HG03139 (cell line): ENCODE measurements around the gene TMEM108.

ENCODE experiments used
- ATAC-seq: cut with Tn5 transposase; IDR thresholded peaks from one replicate; pipeline ENCODE4 v1.9.1; 2021; ENCODE audit not compliant: unreplicated experiment

The TMEM108 gene

DNA sequence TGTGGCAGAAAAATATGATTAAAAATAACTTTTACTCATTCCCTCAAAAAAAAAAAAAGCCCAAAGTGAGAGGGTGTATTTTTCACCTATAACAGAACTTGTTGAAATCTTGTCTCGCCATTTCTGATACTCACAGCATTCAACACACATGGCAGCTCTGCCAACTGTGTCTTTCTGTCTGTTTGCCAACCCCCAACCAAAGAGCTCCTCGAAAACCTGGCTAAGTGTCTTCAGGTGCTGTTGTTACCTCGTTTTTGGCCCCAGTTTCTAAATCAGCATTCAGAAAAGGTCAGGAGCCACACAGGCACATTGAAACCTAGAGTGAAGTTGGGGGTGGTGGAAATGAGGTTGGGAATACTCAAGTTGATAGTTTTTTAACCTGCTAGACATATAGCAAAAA is 123.5 kb downstream of the TMEM108 start:
- no peak for ATAC-seq

DNA sequence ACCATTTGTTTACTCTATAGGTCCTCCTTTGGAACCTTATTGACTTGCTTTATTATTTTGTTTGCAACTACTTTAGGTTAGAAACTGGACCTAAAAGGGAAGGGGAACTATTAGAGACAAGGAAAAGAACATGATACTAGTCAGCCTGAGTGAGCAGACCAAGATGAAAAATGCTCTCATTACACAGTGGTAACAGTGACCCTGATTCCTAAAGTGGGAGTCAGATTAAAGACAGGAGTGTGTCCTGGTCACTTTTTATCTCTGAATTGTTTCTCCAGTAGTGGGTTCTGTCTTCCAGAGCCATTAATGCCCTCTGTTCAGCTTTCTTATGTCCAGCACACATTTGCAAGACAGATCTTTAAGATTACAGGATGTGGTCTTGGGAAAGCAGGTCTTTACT is 124.1 kb downstream of the TMEM108 start:
- no peak for ATAC-seq

GRCh38 chr3:133162670-133163305 is 124.6 kb downstream of the TMEM108 start:
- no peak for ATAC-seq

DNA sequence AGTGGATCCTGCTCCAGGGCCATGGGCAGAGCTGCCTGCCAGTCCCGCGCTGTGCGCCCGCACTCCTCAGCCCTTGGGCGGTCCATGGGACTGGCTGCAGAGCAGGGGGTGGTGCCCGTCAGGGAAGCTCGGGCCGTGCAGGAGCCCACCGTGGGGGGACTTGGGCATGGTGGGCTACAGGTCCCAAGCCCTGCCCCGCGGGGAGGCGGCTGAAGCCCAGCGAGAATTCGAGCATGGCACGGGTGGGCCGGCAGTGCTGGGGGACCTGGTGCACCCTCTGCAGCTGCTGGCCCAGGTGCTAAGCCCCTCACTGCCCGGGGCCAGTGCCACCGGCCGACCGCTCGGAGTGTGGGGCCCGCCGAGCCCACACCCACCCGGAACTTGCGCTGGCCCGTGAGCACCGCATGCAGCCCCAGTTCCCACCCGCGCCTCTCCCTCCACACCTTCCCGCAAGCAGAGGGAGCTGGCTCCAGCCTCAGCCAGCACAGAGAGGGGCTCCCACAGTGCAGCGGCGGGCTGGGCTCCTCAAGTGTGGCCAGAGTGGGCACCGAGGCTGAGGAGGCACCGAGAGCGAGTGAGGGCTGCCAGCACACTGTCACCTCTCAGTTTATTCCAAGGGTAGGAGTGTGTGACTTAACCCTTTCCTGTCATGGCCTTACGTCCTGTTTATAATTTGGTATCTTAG is 129.3 kb downstream of the TMEM108 start:
- no peak for ATAC-seq

- no peak for ATAC-seq
Observed at GRCh38 chr3:133168025-133168401, 129.8 kb downstream of the TMEM108 start.

DNA sequence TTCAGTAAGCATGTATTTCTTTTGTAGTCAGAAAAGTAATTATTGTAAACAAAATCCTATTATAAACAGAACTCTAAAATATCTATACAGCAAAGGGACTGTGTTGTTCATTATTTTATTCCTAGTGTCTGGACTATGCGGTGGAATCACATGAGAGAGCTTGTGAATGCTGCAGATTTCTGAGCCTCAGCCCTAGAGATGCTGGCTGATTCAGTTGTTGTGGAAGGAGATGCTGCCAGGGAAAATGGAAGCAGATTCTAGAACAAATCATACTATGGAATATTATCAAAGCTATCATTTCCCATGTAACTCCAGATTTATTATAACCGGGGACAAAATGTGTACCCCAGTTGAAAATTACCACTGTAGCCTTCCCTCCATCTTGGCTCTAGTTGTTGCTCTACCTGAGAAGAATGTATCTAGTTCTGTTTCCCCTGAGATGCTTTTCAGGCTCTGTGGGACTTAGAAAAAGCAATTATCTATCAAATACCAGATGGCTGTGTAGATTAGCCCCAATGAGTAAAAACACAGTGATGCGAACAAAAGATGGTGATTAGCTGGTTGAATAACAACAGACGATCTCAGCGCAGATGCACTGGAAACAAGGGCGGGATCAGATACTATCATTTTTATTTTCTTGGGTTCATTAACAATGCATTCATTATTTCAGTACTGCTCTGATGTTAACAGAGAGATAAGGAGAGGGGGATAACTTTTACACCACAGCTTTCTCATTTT is 131.3 kb downstream of the TMEM108 start:
- no peak for ATAC-seq

- ATAC-seq: no peak
Observed at GRCh38 chr3:133171831-133172230, 133.6 kb downstream of the TMEM108 start.

DNA sequence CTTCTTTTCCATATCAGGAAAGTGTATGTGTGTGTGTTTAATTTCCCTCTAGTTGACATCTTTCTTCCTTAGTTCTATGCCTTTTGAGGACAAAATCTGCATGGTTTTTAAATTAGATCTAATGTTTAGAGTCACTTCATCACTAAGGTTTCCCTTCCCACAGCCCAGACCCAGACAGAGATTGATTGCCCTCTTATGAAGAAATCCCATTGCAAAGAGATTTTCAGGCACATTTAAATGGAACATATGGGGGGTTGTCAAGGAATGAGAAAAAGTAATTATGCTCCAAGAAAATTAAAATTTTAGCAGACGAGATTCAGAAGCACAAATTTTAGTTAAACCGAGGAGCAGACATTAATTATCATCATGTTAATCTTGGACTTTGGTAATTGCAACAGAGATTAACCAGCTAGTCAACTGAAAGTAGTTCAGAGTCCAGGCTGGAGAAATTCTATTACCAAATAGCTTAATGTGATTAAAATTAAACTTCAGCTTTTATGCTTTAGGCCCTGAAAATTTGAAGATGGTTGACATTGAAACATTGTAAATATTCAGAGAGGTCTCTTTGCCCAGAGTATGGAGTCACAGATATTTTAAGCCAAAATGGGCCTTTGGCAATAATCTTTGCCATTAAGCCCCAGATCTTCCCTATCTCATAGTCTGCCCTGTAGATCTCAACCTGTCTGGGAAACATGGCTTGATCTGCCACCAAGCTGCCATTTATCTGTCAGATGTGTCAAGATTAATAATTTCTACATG is 143.4 kb downstream of the TMEM108 start:
- no peak for ATAC-seq

GRCh38 chr3:133187870-133188379 is 149.7 kb downstream of the TMEM108 start:
- no peak for ATAC-seq

- ATAC-seq: no peak
Observed at GRCh38 chr3:133188996-133189395, 150.8 kb downstream of the TMEM108 start.

- no peak for ATAC-seq
Observed at GRCh38 chr3:133189893-133190292, 151.7 kb downstream of the TMEM108 start.

- no peak for ATAC-seq
Observed at GRCh38 chr3:133191818-133192217, 153.6 kb downstream of the TMEM108 start.

- no peak for ATAC-seq
Observed at GRCh38 chr3:133192363-133192945, 154.3 kb downstream of the TMEM108 start.

- ATAC-seq: no peak
Observed at GRCh38 chr3:133192967-133193366, 154.8 kb downstream of the TMEM108 start.

- no peak for ATAC-seq
Observed at GRCh38 chr3:133196527-133196926, 158.3 kb downstream of the TMEM108 start.

GRCh38 chr3:133197619-133198018 is 159.4 kb downstream of the TMEM108 start:
- no peak for ATAC-seq

DNA sequence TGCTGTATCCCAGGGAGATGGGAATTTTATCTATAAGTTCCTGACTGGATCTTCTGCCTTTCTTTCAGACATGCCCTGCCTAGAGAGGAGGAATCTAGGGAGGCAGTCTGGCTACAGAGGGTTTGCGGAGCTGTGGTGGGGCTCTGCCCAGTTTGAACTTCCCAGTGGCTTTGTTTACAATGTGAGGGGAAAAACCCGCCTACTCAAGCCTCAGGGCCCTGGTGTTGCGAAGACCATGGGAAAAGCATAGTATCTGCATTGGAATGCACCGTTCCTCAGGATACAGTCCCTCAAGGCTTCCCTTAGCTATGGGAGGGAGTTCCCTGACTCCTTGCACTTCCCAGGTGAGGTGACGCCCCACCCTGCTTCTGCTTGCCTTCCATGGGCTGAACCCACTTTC is 168.7 kb downstream of the TMEM108 start:
- no peak for ATAC-seq

DNA sequence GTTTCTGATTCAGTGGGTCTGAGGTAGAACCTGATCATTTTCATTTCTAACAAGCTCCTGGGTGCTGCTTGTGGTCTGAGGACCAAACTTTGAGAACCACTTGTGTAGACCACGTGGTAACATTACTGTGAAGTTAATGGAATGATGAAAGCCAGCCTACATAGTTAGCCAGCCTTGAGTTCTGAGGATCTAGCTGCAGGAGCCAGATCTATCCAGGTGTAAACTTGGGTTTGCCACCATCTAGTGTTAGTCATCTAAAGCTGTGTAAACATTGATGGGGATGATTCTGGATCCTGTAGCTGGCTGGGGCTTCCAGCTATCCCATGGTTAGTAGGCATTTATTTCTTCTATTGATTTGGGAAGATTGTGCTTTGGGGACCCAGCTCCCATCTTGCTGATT is 170.0 kb downstream of the TMEM108 start:
- ATAC-seq: no peak

- ATAC-seq: no peak
Observed at GRCh38 chr3:133209871-133210550, 171.8 kb downstream of the TMEM108 start.

DNA sequence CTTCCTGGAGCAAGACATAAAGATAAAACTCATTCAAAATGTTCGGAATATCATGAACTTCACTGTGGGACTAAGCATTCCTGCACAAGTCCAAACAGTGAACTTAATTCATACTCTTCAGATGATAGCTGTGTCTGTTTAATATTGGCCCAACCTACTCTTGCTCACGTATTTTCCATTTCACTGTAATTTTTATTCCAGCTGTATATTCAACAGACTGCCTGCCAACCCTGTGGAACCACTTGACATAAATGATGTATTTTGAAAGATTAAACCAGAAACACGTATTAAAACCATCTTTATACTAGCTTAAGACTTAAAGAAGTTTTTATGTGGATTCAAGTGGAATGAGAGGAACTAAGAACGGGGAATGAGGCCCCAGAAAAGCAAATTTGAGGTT is 172.5 kb downstream of the TMEM108 start:
- ATAC-seq: no peak
